Activated CD8-positive, alpha-beta T cell treated with anti-CD3 and anti-CD28 coated beads for 36 hours (primary cell): Measurements from ENCODE around the gene HSPA1L. TPM values are rescaled to one million over a fixed set of nuclear protein-coding genes. Genes with fewer than 3 reads are reported as not detected.

Experiments used
- ATAC-seq: fragments of 200-7000 bp; cut with Tn5 transposase; one replicate; pipeline ENCODE4 v1.10.0; 2021; ENCODE audit warnings: mild to moderate bottlenecking, moderate library complexity
- CTCF ChIA-PET: fragments of 350-600 bp; sonication (Branson Sonifier 250); formaldehyde crosslinking; loops from one replicate; lab custom pipeline; 2021; ENCODE audit warnings: antibody characterized with exemption; lab: Charles Lee
- POLR2A ChIA-PET: fragments of 350-600 bp; sonication (Branson Sonifier 250); formaldehyde crosslinking; loops from one replicate; lab custom pipeline; 2021; ENCODE audit warnings: antibody characterized with exemption; lab: Charles Lee
- DNase-seq: peaks from one replicate; pipeline ENCODE4 v3.0.0-alpha.2; 2020
- H3K27ac Mint-ChIP-seq: one replicate; pipeline ENCODE4 v1.8.0; 2021; ENCODE audit warnings: mild to moderate bottlenecking, mixed read lengths
- H3K27me3 Mint-ChIP-seq: one replicate; pipeline ENCODE4 v1.8.0; 2021; ENCODE audit warnings: mixed read lengths
- H3K36me3 Mint-ChIP-seq: one replicate; pipeline ENCODE4 v1.8.0; 2021; ENCODE audit warnings: low read depth, mixed read lengths
- H3K4me1 Mint-ChIP-seq: one replicate; pipeline ENCODE4 v1.8.0; 2021; ENCODE audit warnings: low read depth, mixed read lengths
- H3K4me3 Mint-ChIP-seq: one replicate; pipeline ENCODE4 v1.8.0; 2021; ENCODE audit warnings: mild to moderate bottlenecking, moderate library complexity, mixed read lengths
- H3K9me3 Mint-ChIP-seq: one replicate; pipeline ENCODE4 v1.8.0; 2021; ENCODE audit warnings: mixed read lengths
- CTCF ChIP-seq: fragments of 200-600 bp; IDR thresholded peaks from one replicate; pipeline ENCODE4 v1.8.0; 2022; ENCODE audit warnings: antibody characterized with exemption, mild to moderate bottlenecking
- intact Hi-C: fragments of 100-400 bp; cut with micrococcal nuclease; formaldehyde crosslinking; loops from one replicate; pipeline ENCODE4 v1.10.0; 2022
- total RNA-seq, 2 experiments: library from RNA; stranded (reverse); gene quantifications; one replicate each; pipeline ENCODE4 v1.2.3, GENCODE V29; 2021

The HSPA1L gene
- total RNA-seq, 2 experiments from 2014 or later = 1.7 to 2.0 TPM

GRCh38 chr6:31769684-31770371 is 45.3 kb downstream of the HSPA1L start:
- POLR2A ChIA-PET = interaction anchor here (0.7 to 1.9 kb wide), 6 partner anchors 11 to 202 kb away, joined by 3 to 7 read pairs (median 3); partner anchors contain the start of genes DXO and VARS1
- TF ChIP-seq CTCF = peak; percentile 84
- ATAC-seq = peak; percentile 87
- Mint-ChIP-seq H3K4me1 (peaks cover 26% of the 10 kb centered on the region), H3K27me3 (no peaks in the 10 kb centered on the region), H3K27ac (no peak overlapping the region), H3K4me3 (no peak overlapping the region), H3K36me3 (no peaks in the 10 kb centered on the region), H3K9me3 (no peaks in the 10 kb centered on the region)
- CTCF ChIA-PET = interaction anchor here (0.6 to 4.5 kb wide), 33 partner anchors 8 to 196 kb away, joined by 3 to 59 read pairs (median 5); partner anchors contain the start of genes CLIC1, DDAH2, HSPA1A and HSPA1B
- DNase-seq = peak; percentile 90
- intact Hi-C loops = no loop called here

GRCh38 chr6:31768363-31769257 is 46.5 kb downstream of the HSPA1L start:
- no peaks in the 10 kb centered on the region for H3K9me3 Mint-ChIP-seq
- POLR2A ChIA-PET = interaction anchor here (1.9 kb wide), 1 partner anchor 10 kb away, joined by 7 read pairs; no protein-coding TSS in a partner anchor
- H3K4me1 Mint-ChIP-seq = peaks cover 21% of the 10 kb centered on the region
- intact Hi-C loops = no loop called here
- H3K4me3 Mint-ChIP-seq = no peak overlapping the region
- peaks cover 2% of the 10 kb centered on the region for H3K36me3 Mint-ChIP-seq
- H3K27me3 Mint-ChIP-seq = no peaks in the 10 kb centered on the region
- ATAC-seq = no peak
- H3K27ac Mint-ChIP-seq = no peak overlapping the region
- no peak for DNase-seq
- TF ChIP-seq CTCF = no peak
- CTCF ChIA-PET = interaction anchor here (0.6 to 4.5 kb wide), 18 partner anchors 10 to 197 kb away, joined by 3 to 59 read pairs (median 8); partner anchors contain the start of genes CLIC1, DDAH2, LSM2 and MSH5

GRCh38 chr6:31767096-31767645 is 47.9 kb downstream of the HSPA1L start:
- Mint-ChIP-seq H3K9me3 (no peaks in the 10 kb centered on the region), H3K36me3 (peaks cover 5% of the 10 kb centered on the region), H3K27ac (no peak overlapping the region), H3K27me3 (no peaks in the 10 kb centered on the region), H3K4me1 (peaks cover 15% of the 10 kb centered on the region), H3K4me3 (no peak overlapping the region)
- POLR2A ChIA-PET = no interaction called here
- CTCF ChIA-PET = no interaction called here
- ATAC-seq = no peak
- DNase-seq = no peak
- intact Hi-C loops = no loop called here
- no peak for TF ChIP-seq CTCF

GRCh38 chr6:31765910-31766794 is 48.9 kb downstream of the HSPA1L start:
- intact Hi-C loops = no loop called here
- no peak overlapping the region for H3K27ac Mint-ChIP-seq
- peaks cover 12% of the 10 kb centered on the region for H3K36me3 Mint-ChIP-seq
- DNase-seq (no peak), ATAC-seq (no peak)
- no peak for TF ChIP-seq CTCF
- H3K4me1 Mint-ChIP-seq = peaks cover 9% of the 10 kb centered on the region
- H3K4me3 Mint-ChIP-seq = no peak overlapping the region
- ChIA-PET CTCF (interaction anchor here (0.6 kb wide), 1 partner anchor 38 kb away, joined by 3 read pairs; no protein-coding TSS in a partner anchor), POLR2A (interaction anchor here (1.1 to 2.0 kb wide), 5 partner anchors 9 to 44 kb away, joined by 4 to 5 read pairs (median 5); partner anchors contain the start of genes LY6G6C, MPIG6B and VWA7)
- H3K27me3 Mint-ChIP-seq = no peaks in the 10 kb centered on the region
- H3K9me3 Mint-ChIP-seq = no peaks in the 10 kb centered on the region
